Measurements from ENCODE around the gene UVRAG. TPM values are rescaled to one million over a fixed set of nuclear protein-coding genes. Genes with fewer than 3 reads are reported as not detected.

The UVRAG gene
- total and polyA plus RNA-seq, 2 of the 4 experiments (the other 2 are of a cell fraction), result 5.6 to 10.9 TPM

DNA sequence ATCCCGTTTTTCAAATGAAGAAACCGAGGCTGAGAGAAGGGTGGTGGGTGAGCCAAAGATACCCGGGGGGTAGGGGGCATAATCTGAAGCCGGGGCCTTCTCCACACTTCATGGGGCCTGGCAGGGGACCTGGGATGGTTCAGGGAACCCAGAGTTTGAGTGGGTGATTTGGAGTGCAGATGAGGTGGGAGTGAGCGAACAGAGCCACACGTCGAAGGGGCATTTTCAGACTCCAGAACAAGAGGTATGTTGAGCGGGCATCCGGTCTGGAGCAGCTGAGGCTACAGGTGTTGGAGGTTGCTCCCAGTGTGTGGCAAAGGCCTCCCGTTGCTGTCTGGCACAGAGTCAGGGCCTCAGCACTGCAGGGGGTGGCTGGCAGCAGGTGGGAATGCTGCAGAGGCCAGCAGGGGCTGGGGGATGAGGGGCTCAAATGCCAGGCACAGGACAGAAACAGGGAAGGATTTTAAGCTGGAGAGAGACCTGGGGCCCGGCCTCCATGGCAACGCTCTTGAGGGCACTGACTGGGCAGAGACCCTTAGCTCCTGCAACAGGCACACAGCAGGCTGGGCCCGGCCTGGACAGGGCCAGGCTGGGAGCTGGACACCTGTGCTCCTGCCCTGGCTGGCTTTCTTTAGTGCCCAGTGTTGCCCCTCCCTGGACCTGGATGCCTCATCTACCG lies 345.1 kb downstream of the UVRAG start:
- Histone ChIP-seq H3K79me1 (ENCODE audit: low read depth in 1 of 2, low read length in 2 of 2) (no peaks in the 10 kb centered on the region), H3K4me2 (ENCODE audit: low read depth, low read length) (no peak overlapping the region), H2BK15ac (ENCODE audit: low read depth, low read length) (no peak overlapping the region), H3K27ac (ENCODE audit: insufficient read depth, low read length) (no peak overlapping the region), H4K8ac (ENCODE audit: low read depth in 2 of 2, low read length in 2 of 2) (no peak overlapping the region), H3K23ac (ENCODE audit: low read depth, low read length) (no peak overlapping the region), H2AK5ac (ENCODE audit: low read depth, low read length) (no peak overlapping the region), H3K18ac (ENCODE audit: low read depth, low read length) (no peak overlapping the region), H2AK9ac (replicated peaks; ENCODE audit: low read depth, low read length, poor library complexity) (no peak overlapping the region), H3K4me3 (ENCODE audit: insufficient read depth, low read depth, low read length) (no peak overlapping the region), H3K14ac (replicated peaks; ENCODE audit: low read depth, low read length) (no peak overlapping the region), H3K9ac (ENCODE audit: low read depth, low read length) (no peak overlapping the region), H3K36me3 (ENCODE audit: control insufficient read depth, insufficient read depth, low read length) (no peaks in the 10 kb centered on the region), H3K56ac (ENCODE audit: extremely low read depth, insufficient read depth, low read length) (no peak overlapping the region), H2BK120ac (ENCODE audit: low read depth, low read length) (no peak overlapping the region), H3K4me1 (ENCODE audit: control insufficient read depth, insufficient read depth, low read length) (peaks cover 4% of the 10 kb centered on the region; the same call in 1 of the 2 replicates), H4K91ac (ENCODE audit: insufficient read depth, low read depth, low read length) (no peak overlapping the region), H4K5ac (ENCODE audit: low read depth, low read length) (no peak overlapping the region), H3K9me3 (ENCODE audit: control insufficient read depth, insufficient read depth, low read length) (no peaks in the 10 kb centered on the region), H2BK20ac (ENCODE audit: low read depth, low read length) (no peak overlapping the region), H3K27me3 (ENCODE audit: control insufficient read depth, insufficient read depth, low read length) (peaks cover 48% of the 10 kb centered on the region), H3K9me1 (ENCODE audit: insufficient read depth, low read length) (no peaks in the 10 kb centered on the region), H2BK5ac (ENCODE audit: low read depth, low read length, poor library complexity, severe bottlenecking) (no peak overlapping the region), H3K4ac (ENCODE audit: low read depth, low read length) (no peak overlapping the region), H2AFZ (replicated peaks; ENCODE audit: low read length, poor library complexity) (no peak overlapping the region), H4K20me1 (ENCODE audit: insufficient read depth, low read length) (no peaks in the 10 kb centered on the region)
- no peak for DNase-seq
- no TSS peak for BruUV-seq (replicated peaks)
- no peak for TF ChIP-seq RCOR1 (IDR thresholded peaks at IDR 0.05; ENCODE audit: insufficient replicate concordance, low read length)
- no peak for TF ChIP-seq MAFK (IDR thresholded peaks at IDR 0.05; ENCODE audit: low read depth, low read length)
- TF ChIP-seq, protein P1, sequence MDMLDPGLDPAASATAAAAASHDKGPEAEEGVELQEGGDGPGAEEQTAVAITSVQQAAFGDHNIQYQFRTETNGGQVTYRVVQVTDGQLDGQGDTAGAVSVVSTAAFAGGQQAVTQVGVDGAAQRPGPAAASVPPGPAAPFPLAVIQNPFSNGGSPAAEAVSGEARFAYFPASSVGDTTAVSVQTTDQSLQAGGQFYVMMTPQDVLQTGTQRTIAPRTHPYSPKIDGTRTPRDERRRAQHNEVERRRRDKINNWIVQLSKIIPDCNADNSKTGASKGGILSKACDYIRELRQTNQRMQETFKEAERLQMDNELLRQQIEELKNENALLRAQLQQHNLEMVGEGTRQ (IDR thresholded peaks at IDR 0.05; ENCODE audit: low read depth, low read length), result no peak
- no peak for TF ChIP-seq POLR2A (IDR thresholded peaks at IDR 0.05; ENCODE audit: low read depth, low read length)
- TF ChIP-seq, protein P2, sequence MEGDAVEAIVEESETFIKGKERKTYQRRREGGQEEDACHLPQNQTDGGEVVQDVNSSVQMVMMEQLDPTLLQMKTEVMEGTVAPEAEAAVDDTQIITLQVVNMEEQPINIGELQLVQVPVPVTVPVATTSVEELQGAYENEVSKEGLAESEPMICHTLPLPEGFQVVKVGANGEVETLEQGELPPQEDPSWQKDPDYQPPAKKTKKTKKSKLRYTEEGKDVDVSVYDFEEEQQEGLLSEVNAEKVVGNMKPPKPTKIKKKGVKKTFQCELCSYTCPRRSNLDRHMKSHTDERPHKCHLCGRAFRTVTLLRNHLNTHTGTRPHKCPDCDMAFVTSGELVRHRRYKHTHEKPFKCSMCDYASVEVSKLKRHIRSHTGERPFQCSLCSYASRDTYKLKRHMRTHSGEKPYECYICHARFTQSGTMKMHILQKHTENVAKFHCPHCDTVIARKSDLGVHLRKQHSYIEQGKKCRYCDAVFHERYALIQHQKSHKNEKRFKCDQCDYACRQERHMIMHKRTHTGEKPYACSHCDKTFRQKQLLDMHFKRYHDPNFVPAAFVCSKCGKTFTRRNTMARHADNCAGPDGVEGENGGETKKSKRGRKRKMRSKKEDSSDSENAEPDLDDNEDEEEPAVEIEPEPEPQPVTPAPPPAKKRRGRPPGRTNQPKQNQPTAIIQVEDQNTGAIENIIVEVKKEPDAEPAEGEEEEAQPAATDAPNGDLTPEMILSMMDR (conservative IDR thresholded peaks at IDR 0.05; ENCODE audit: low read depth, low read length), result no peak
- no peak for TF ChIP-seq CEBPB (IDR thresholded peaks at IDR 0.05; ENCODE audit: low read depth, low read length)
- no peak for TF ChIP-seq RFX5 (IDR thresholded peaks at IDR 0.05; ENCODE audit: low read depth, low read length)
- TF ChIP-seq RAD21 (IDR thresholded peaks at IDR 0.05; ENCODE audit: low read length), result no peak
- intact Hi-C loops (cut with micrococcal nuclease), result no loop called here
- 80% methylated on average over 8 of the region's 14 CpGs; no CpG with 5 or more reads in 1 of the 2 experiments for WGBS, 2 experiments (ENCODE audit: extremely low coverage in 2 of 2, insufficient read length in 1 of 2)
- in situ Hi-C loops (cut with MboI; ENCODE audit: low sequenced_read_pairs), result no loop called here
- ChIA-PET POLR2A (ENCODE audit: unreplicated experiment) (no interaction called here), CTCF (interaction anchor here (0.8 kb wide), 1 partner anchor 8 kb away, joined by 5 read pairs; no protein-coding TSS in a partner anchor)
- ATAC-seq (ENCODE audit: low read depth), result no peak
- dilution Hi-C loops (cut with HindIII; ENCODE audit: low sequenced_read_pairs, unreplicated experiment), result no loop called here

All from IMR-90 (cell line).